CD4-positive, alpha-beta T cell treated with Interleukin-15 for 4 hours (primary cell): ENCODE results near the gene ERP27.

Experiments
- DNase-seq: peaks from one replicate; pipeline ENCODE4 v3.0.0-alpha.2; 2020; ENCODE audit warnings: low spot score

Gene ERP27

DNA sequence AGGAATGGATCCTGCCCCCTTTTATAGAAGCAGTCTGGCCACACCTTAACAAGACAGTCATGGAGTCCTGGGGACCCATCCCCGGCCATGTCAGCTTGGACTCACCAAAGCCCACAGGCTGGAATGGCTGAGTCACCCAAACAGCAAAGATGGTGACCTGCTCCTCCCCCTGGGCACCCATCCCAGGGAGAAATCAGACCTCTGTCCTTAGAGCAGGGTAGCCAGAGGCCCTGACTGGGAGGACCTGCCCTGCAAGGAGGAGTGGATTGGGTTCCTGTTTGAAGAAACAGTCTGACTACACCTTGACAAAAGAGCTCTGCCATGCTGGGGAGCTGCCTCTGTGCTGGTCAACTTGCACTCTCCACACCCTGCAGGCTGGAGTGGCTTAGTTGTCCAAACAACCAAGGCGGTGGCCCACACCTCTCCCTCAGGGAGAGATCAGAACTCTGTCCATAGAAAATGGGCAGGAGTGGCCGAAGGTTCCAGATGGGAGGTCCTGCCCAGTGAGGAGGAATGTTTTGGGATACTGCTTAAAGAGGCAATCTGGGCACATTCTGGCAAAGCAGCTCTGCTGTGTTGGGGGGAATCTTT lies 69.3 kb downstream of the ERP27 start:
- DNase-seq = no peak
